GM06990 (cell line): Measurements from ENCODE around the gene L3MBTL3.

ENCODE experiments used
- DNase-seq: peaks from one replicate; pipeline ENCODE4 v3.0.0-alpha.2; 2011; ENCODE audit not compliant: insufficient read length; ENCODE audit errors: extremely low read depth
- H3K27me3 ChIP-seq: replicated peaks from 2 replicates; pipeline ENCODE4 v1.6.0; 2011; ENCODE audit warnings: low read length; ENCODE audit not compliant: control insufficient read depth, insufficient read depth
- H3K36me3 ChIP-seq: 2 replicates; pipeline ENCODE4 v1.5.1; 2011; ENCODE audit warnings: low read length; ENCODE audit not compliant: control insufficient read depth, insufficient read depth
- H3K4me3 ChIP-seq: replicated peaks from 2 replicates; pipeline ENCODE4 v1.5.1; 2011; ENCODE audit warnings: low read depth, mild to moderate bottlenecking, control low read depth, low read length
- CTCF ChIP-seq: IDR thresholded peaks from 2 replicates; pipeline ENCODE4 v1.5.1; 2011; ENCODE audit warnings: low read length, control low read depth, mild to moderate bottlenecking, inconsistent platforms; ENCODE audit not compliant: insufficient read depth, poor library complexity, severe bottlenecking

L3MBTL3 gene

GRCh38 chr6:130118236-130118635, 99.9 kb downstream of the L3MBTL3 start:
- no peak for DNase-seq
- H3K36me3 ChIP-seq: no peaks in the 10 kb centered on the region
- no peak for TF ChIP-seq CTCF
- H3K27me3 ChIP-seq: no peaks in the 10 kb centered on the region
- H3K4me3 ChIP-seq: no peak overlapping the region

GRCh38 chr6:130119211-130119610, 100.8 kb downstream of the L3MBTL3 start:
- no peak for DNase-seq
- H3K36me3 ChIP-seq: no peaks in the 10 kb centered on the region
- H3K27me3 ChIP-seq: no peaks in the 10 kb centered on the region
- H3K4me3 ChIP-seq: no peak overlapping the region
- TF ChIP-seq CTCF: no peak

- no peak for TF ChIP-seq CTCF
- H3K27me3 ChIP-seq: no peaks in the 10 kb centered on the region
- no peaks in the 10 kb centered on the region for H3K36me3 ChIP-seq
- no peak for DNase-seq
- H3K4me3 ChIP-seq: no peak overlapping the region
These were observed 102.3 kb downstream of the L3MBTL3 start for GRCh38 chr6:130120731-130121130.

- Histone ChIP-seq H3K27me3 (no peaks in the 10 kb centered on the region), H3K4me3 (no peak overlapping the region), H3K36me3 (no peaks in the 10 kb centered on the region)
- no peak for DNase-seq
- TF ChIP-seq CTCF: no peak
These were observed 103.9 kb downstream of the L3MBTL3 start for GRCh38 chr6:130122243-130122642.

- no peak overlapping the region for H3K4me3 ChIP-seq
- H3K27me3 ChIP-seq: no peaks in the 10 kb centered on the region
- no peaks in the 10 kb centered on the region for H3K36me3 ChIP-seq
- no peak for TF ChIP-seq CTCF
- no peak for DNase-seq
These were observed 108.8 kb downstream of the L3MBTL3 start for GRCh38 chr6:130127195-130127594.

- DNase-seq: no peak
- Histone ChIP-seq H3K36me3 (no peaks in the 10 kb centered on the region), H3K27me3 (no peaks in the 10 kb centered on the region), H3K4me3 (no peak overlapping the region)
- no peak for TF ChIP-seq CTCF
These were observed 109.9 kb downstream of the L3MBTL3 start for GRCh38 chr6:130128326-130128725.
